Myocyte (in vitro differentiated cells): ENCODE data around the gene GATAD2A. TPM values are rescaled to one million over a fixed set of nuclear protein-coding genes. Genes with fewer than 3 reads are reported as not detected.

Experiments
- DNase-seq: peaks from one replicate; pipeline ENCODE4 v3.0.0-alpha.2; 2012; ENCODE audit warnings: low read depth
- total RNA-seq: library from RNA; depleted of rRNA; stranded (reverse); fragments of >200 nt; gene quantifications from 2 replicates; pipeline ENCODE4 v1.2.3, GENCODE V29; 2014

Gene GATAD2A
- total RNA-seq, 1 donor from 2014 or later, result 49.5 TPM

GRCh38 chr19:19487077-19487949 is 81.8 kb downstream of the GATAD2A start:
- no peak for DNase-seq

- peak; percentile 44 for DNase-seq
Observed at GRCh38 chr19:19487950-19488874, 82.7 kb downstream of the GATAD2A start.

DNA sequence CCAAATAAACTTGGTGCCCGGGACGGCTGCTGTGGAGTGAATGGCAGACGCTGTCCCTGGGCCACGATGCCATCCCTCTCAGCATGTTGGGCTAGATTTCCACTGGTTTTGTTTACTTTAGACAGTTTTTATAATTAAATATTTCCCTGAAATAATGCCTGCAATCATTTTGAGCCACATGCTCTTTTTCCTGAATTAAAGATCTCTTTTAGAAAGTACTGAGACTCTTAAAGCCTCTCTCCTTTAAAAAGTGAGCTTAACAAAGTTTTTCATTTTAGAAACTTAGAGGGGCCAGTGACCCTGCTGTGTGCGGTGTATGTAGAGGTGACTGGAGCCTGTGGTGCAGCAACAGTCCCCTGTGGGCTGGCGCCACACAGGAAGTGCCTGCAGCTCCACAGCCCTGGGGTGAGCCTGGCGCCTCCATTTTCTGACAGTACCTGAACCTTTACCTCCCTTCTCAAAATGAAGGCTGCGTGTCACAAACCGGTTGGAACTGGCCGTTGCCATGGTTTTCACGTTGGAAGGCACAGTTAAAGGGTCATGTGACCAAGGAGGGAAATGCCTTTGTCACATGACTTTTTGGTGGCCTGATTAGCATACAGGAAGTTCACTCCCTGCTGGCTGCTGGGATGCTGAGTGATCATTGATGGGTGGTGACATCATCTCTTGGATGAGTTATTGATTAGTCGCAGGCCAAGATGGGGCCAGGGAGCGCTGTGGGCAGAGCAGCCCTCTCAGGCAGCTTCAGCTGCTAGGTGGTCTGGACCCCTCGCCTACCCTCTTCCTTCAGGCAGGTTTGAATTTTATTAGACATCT is 83.6 kb downstream of the GATAD2A start:
- DNase-seq, result peak; percentile 53

DNA sequence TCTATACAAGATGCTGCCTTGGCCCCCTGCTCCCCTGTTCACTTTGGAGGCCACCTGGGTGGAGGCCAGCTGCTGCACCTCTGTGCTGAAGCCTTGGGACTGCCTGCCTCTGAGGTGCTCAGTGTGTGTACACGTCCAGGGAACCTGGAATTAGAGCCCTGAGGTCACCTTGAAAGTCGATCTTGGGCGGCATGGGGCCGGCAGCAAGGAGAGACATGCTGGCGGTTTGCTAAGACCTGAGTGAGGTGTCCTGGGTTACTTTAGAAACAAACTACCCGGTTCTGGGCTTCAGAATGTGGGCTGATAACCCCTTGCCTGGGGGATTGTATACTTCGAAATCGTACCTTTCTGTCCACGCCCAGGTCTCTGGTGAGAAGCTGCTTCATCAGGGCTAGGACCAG is 84.3 kb downstream of the GATAD2A start:
- no peak for DNase-seq

- peak; percentile 88 for DNase-seq
Observed at GRCh38 chr19:19490214-19490968, 84.9 kb downstream of the GATAD2A start.

- DNase-seq, result no peak
Observed at GRCh38 chr19:19491321-19492025, 86.0 kb downstream of the GATAD2A start.

- no peak for DNase-seq
Observed at GRCh38 chr19:19492026-19492610, 86.6 kb downstream of the GATAD2A start.

GRCh38 chr19:19493841-19494546 is 88.5 kb downstream of the GATAD2A start:
- DNase-seq, result no peak

- DNase-seq, result no peak
Observed at GRCh38 chr19:19495614-19496603, 90.4 kb downstream of the GATAD2A start.

DNA sequence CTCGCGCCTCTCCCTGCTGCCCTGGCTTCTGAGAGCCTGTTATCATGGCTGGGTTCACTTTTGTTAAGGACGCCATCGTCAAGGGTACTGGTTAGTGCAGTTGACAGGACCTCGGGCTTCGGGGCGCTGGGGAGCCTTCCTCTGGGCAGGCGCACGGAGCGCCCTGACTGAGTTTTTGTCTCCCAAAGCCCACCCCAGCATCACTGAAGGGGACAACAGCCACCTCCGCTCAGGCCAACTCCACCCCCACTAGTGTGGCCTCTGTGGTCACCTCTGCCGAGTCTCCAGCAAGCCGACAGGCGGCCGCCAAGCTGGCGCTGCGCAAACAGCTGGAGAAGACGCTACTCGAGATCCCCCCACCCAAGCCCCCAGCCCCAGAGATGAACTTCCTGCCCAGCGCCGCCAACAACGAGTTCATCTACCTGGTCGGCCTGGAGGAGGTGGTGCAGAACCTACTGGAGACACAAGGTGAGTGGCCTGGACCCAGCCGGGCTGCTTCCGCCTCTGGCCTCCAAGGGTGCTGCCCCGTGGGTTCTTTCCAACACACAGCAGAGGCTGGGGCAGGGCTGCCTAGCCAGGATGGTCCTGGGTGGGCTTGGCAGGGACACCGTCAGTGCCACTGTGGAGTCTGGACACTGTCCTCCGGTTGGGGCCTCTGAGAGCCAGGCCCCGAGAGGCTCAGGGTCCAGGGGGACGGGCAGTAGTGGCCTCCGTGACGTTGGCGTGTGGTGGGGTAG is 92.9 kb downstream of the GATAD2A start:
- no peak for DNase-seq

DNA sequence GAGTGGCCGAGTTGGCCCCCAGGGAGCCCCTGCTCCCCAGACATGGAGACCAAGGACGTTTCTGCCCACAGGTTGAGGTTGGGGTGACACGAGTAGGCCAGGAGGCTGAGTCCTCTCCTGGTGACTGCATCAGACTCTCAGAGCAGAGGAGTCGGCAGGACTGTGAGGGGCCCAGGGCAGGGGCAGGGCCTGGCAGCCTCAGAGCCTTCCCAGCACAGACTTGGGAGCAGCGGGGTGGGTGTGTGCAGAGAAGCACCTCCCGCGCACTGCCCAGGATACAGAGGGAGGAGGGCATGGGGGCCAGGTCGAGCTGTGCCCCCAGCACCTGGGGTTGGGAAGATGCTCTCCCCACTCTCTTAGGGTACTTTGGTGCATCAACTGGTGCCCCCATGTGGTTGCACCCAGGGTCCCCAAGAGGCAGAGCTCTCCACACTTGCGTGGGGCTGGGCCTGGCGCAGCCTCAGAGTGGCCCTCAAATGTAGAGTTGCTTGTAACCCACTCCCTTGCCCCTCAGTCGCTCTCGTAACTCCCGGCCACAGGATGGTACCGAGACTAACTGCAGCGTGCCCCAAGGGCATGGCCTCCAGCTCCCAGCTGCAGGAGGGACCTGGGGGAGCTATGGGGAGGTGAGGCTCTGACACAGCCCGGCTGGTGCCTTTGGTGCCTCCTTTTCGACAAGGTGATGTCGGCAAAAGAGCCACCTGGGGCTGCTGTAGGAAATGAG is 94.0 kb downstream of the GATAD2A start:
- no peak for DNase-seq

DNA sequence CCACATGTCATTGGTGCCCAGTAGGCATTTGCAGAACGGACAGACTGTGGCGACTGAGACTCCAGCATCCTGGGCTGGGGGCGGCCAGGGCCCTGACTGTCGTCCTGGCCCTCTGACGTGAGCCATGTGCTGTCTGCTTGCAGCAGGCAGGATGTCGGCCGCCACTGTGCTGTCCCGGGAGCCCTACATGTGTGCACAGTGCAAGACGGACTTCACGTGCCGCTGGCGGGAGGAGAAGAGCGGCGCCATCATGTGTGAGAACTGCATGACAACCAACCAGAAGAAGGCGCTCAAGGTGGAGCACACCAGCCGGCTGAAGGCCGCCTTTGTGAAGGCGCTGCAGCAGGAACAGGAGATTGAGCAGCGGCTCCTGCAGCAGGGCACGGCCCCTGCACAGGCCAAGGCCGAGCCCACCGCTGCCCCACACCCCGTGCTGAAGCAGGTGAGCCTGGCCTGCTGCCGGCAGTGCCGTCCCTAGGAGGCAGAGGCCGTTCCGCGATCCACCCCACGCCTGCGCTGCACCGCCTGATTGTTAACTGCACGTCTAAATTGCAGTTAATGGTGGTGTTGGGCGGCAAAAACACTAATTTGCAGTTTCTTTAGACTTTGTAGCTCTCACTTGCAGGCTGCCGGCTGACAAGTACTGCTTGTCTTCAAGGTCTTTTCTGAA is 95.6 kb downstream of the GATAD2A start:
- no peak for DNase-seq

GRCh38 chr19:19501798-19502197 is 96.3 kb downstream of the GATAD2A start:
- no peak for DNase-seq

- no peak for DNase-seq
Observed at GRCh38 chr19:19502281-19502680, 96.8 kb downstream of the GATAD2A start.

GRCh38 chr19:19502808-19503602 is 97.5 kb downstream of the GATAD2A start:
- DNase-seq, result no peak
